OCI-M1 (cell line): Measurements from ENCODE around the gene SRPK2.
"Not testable (repeated sequence)": the region's sequence is repeated elsewhere in the genome, so short reads cannot be mapped to it uniquely, and the experiment has no call there.

ENCODE experiments used
- DNase-seq: peaks from one replicate; lab custom pipeline; 2025; lab: John Stamatoyannopoulos, UW

SRPK2 gene

DNA sequence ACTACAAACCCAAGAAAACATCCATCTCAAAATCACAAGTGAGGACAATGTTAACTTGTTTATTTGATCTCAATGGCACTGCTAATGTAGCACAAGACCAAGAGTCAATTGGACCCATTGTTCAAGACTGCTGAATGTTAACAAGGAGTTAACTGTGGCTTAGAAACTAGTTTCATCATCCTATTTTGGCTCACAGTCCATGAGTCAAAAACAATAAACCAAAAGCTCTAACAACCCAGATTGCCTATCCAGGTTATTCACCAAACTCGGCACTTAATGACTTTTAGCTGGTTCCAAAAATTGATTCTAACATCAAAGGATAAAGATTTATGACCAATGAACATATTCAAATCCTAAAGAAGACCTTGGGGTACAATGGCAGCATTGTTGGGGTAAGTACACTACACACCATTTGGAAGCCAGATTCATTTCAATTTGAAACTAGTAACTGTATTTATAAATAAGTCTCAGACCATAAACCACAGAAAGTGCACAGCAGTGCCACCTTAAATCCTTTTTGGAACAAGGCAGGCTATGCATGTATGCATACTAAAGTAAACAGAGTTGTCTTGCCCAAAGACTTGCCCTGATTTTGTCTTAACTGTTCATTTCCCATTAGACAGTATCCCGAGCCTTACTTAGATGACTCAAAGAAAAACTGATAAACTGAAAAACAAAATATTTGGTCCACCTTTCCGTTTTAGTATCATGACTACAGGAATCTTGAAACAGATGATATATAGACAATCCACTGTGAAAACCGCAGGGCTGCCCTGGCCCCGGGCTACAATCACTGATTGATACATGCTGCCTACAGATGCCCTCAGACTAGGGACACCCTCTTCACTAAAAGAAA lies 84.5 kb downstream of the SRPK2 start:
- DNase-seq = no peak

DNA sequence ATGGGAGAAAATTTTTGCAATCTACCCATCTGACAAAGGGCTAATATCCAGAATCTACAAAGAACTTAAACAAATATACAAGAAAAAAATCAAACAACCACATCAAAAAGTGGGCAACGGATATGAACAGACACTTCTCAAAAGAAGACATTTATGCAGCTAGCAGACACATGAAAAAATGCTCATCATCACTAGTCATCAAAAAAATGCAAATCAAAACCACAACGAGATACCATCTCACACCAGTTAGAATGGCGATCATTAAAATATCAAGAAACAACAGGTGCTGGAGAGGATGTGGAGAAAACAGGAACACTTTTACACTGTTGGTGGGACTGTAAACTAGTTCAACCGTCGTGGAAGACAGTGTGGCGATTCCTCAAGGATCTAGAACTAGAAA lies 88.1 kb downstream of the SRPK2 start:
- not testable (repeated sequence) for DNase-seq

DNA sequence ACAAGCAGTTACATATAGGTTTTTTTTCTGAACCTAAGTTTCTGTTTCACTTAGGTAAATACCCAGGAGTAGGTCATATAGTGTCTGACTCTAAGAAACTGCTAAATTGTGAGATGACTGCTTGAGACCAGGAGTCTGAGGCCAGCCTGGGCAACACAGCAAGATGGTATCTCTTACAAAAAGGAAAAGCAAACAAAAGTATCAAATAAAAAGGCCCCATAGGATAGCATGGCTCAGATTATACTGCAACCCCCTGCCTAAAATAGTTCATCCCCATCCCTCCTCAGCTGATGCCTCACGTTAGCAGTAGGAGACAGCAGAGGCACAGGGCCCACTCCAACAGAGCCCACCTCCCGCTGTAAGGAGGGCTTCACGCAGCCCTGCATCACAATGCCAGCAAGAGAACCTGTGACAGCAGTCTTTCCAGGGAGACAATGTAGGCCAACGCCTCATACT lies 90.3 kb downstream of the SRPK2 start:
- no peak for DNase-seq

DNA sequence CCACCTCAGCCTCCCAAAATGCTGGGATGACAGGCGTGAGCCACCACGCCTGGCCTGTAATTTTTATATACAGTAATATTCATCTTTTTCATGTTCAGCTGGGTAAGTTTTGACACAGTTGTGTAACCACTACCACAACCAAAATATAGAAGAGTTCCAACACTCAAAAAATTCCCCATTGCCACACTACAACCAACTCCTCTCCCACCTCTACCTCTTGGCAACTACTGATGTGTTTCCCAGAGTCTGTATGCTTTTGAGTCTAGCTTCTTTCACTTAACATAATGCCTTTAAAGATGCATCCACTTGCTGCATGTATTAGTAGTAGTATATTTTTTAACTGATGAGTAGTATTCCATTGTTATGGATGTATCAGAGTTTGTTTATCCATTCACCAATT lies 90.7 kb downstream of the SRPK2 start:
- no peak for DNase-seq

DNA sequence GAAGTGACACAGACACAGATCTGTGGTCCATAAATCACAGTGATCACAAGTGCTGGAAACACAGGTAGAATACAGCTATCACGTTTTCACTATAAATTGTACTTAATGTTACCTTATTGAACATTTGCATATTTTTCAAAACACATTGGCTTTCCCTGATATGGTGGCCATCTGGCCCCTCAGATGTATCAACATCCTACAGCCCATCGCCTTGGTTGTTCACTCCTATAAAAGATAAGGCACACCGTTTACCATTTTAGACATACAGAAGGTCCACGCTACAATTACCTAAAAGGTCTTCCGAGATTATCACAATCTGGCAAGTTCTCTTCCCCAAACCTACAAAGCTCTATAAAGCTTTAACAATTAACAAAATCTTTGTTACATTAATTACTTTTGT lies 91.4 kb downstream of the SRPK2 start:
- no peak for DNase-seq

DNA sequence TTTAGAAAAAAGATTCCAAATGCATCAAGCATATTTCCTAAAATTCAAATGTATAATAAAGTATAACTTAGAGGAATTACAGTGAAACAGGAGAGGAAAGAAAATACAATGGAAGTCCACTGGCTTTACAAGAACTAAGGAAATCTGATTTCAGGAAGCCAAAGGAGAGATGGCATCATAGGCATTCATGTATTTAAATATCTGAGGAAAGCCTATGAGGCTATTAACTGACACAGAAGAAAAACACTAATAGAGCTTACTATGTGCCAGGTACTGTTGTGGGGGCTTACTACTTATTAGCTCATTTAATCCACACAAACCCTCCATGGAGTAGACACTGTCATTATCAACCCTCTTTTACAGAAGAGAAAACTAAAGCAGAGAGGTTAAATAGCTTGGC lies 92.2 kb downstream of the SRPK2 start:
- no peak for DNase-seq

DNA sequence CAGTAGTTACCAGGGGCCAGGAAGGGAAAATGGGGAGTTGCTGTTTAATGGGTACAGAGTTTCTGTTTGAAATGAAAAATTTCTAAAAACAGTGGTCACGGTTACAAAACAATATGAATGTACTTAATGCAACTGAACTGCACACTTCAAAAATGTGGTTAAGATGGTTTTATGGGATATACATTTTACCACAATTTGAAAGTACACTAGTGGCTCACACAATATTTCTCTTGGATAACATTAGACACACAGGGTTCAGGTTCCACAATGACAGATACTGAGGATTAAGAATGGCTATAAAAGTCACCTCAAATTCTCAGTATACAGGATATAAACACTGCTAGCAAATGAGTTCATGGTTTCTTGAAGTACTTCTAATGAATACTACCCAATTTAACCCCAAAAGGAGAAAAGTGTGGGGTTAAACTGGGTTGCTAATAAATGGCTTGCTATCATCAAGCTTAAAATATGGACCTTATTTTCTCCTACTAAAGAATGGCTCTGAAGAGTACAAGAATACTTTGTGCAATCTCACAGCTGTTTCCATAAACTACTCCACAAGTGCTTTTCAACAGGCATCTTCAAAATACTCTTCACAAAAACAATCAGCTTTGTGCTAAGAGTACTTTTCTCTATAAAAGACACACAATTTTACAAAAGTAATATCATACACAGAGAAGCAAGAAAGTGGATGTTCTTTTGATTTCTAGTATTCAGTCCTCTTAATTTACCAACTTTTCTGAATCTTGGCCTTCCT lies 92.9 kb downstream of the SRPK2 start:
- DNase-seq = no peak

DNA sequence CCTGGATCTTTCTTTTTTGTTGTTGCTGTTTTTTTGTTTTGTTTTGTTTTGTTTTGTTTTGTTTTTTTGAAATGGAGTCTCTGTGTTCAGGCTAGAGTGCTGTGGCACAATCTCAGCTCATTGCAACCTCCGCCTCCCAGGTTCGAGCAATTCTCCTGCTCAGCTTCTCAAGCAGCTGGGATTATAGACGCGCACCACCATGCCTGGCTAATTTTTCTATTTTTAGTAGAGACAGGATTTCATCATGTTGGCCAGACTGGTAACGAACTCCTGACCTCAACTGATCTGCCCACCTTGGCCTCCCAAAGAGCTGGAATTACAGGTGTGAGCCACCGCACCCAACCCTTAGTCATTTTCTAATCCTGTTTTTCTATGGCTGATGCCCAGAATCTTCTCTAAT lies 94.2 kb downstream of the SRPK2 start:
- not testable (repeated sequence) for DNase-seq

DNA sequence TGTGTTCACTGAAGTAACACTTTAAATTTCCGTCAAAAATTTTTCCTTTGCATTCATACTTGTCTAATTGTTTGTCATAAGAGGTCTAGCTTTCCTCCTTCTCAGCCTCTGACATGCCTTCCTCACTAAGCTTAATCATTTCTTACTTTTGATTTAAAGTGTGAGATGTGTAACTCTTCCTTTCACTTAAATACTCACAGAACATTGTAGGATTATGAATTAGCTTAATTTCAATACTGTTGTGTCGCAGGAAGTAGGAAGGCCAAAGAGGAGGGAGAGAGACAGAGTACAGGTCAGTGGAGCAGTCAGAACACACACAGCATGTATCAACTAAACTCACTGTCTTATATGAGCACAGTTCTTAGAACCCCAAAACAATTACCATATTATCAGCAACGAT lies 99.0 kb downstream of the SRPK2 start:
- no peak for DNase-seq

DNA sequence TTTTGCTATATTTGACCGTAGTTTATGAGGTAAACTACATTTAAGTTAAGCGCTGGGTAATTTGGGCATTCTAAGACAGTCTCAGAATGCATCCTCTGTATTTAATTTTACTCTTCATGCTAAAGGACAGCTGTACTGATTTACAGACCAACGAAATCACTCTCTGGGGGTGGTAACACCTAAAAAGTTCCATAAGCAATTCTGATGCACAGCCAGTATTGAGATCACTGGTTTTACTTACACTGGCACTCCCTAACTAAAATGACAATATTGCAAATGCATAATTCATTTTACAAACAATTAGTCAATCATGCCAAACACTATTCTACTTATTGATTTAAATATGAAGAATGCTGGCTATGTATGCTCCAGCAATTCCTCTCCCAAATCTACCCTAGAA lies 102.3 kb downstream of the SRPK2 start:
- no peak for DNase-seq

DNA sequence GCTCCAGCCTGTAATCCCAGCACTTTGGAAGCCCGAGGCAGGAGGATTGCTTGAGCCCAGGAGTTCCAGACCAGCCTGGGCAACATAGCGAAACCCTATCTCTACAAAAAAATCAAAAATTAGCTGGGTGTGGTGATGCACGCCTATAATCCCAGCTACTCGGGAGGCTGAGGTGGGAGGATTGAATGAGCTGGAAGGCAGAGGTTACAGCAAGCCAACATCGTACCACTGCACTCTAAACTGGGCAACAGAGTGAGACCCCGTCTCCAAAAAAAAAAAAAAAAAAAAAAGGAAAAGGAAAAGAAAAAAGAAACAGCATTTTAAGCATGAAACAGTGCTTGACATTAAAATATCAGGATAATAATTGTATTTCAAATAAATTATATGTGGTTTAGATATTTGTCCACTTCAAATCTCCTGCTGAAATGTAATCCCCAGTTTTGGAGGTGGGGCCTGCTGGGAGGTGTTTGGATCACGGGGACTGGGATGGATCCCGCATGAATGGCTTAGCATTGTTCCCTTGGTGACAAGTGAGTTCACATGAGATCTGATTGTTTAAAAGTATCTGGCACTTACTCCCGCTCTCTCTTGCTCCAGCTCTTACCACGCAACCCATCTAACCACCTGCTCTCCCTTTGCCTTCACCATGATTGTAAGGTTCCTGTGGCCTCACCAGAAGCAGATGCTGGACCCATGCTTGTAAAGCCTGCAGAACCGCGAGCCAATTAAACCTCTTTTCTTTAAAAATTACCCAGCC lies 103.4 kb downstream of the SRPK2 start:
- DNase-seq = no peak

DNA sequence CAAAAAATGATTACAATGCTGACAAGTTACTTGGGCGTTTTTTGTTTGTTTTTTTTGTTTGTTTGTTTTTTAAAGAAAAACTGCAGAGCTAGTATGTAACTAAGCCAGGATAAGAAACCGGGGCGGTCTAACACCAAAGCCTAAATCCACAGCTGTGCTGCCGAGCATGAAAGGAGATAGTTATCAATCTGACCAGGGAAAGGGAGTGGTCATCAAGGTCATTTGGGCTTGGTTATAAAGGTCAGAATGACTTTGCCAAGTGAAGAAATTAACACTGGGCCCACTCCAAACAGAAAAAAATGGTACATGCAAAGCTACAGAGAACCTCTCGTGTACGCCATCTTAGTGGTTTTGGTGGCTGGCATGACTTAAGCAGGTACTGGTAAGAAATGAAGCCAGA lies 104.7 kb downstream of the SRPK2 start:
- DNase-seq = no peak

DNA sequence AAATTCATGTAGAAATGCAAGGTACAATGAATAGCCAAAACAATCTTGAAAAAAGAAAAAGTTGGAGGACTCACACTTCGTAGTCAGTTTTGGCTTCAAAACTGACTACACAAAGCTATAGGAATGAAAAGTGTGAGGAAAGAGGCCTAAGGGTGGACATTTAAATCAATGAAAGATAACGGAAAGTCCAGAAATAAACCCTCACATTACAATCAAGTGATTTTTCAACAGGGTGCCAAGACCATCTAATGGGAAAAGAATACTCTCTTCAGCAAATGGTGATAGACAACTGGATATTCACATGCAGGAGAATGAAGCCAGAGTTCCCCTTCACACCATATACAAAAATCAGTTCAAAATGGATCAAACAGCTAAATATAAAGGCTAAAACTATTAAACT lies 106.8 kb downstream of the SRPK2 start:
- DNase-seq = no peak

DNA sequence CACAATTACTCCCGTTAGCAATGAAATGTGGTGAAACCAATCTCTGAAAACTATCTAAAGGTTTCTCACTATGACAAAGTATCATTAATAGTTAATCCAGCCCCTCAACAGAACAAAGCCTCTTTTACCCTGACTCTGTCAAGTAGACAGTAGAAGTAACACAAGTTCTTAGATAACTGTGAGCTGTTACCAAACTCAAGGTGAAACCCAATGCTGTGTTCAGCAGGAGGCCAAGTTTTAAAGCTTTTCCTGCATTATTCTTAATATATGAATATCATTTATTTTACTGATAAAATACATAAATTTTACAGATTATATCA lies 109.1 kb downstream of the SRPK2 start:
- DNase-seq = no peak

DNA sequence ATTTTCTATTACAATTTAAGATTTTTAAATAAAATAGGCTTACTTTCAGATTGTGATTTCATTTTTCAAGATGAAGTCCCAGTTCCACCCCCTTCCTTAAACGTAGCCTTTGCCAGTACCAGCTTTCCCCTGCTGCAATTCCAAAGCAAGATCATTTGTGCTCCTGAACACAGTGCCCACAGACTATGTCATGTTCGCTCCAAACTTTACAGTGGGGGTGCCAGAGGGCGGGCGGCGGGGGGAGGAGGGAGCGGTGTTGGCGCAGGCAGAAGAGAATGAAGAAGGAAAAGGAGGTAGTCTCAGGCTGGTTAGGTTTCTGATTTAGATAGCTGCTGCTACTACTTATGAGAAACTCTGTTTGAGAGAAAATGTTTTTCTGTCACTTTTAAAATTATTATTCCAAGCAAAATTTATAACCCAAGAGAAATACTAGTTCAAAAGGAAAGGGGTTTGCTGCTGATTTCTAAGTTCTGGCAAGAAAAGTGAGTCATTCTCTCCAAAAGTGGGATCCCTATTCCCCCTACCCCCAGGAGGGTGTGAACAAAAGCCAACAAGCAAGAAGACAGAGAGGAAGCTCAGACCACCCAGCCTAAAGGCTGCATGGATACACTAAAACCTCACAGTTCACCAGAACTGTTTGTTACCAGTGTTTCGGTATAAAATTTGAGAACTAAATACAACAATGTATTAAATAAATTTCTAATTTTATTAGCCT lies 109.6 kb downstream of the SRPK2 start:
- DNase-seq = no peak

DNA sequence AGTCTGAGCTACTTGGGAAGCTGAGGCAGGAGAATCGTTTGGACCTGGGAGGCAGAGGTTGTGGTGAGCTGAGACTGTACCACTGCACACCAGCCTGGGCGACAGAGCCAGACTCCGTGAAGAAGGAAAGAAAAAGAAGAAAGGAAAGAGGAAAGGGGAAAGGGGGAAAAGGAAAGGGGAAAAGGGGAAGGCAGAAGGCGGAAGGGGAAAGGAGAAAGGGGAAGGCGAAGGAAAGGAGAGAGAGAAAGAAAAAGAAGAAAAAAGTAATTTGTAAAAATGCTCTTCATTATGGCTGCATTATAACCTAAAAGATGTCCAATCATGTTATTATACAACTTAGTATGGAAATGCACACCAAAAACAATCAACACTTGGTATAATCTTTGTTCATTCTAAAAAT lies 110.2 kb downstream of the SRPK2 start:
- DNase-seq = no peak

DNA sequence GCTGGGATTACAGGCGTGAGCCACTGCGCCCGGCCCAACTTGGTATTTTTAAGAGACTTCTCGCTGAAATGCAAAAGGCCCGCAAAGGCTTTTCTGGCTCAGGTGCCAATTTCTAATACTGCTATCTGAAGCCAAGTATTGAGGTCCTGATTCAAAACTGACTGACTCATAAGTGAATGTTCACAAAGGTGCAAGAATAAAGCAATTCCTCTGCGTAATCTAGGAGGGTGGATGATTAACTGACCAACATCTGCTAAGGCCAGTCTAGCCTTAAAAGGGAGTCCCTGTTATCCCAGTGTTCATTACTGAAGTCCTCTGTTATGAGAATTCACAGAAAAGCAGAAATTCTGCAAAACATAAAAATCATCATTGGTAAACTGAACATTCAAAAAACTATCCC lies 111.4 kb downstream of the SRPK2 start:
- no peak for DNase-seq

DNA sequence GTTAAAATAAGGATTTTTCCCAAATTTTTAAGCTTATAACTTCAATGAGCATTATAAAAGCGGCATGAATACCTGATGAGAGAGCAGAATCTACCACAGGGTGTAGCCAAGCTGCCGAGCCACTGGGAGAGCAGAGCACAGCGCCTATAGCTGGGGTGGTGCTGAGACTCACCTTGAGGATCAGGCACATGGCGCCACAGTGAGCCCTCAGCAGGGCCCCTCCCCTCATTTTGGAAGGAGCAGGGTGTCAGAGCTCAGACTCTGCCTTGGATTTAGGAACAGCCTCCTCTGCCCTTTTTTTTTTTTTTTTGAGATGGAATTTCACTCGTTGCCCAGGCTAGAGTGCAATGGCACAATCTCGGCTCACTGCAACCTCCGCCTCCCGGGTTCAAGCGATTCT lies 118.6 kb downstream of the SRPK2 start:
- DNase-seq = no peak

DNA sequence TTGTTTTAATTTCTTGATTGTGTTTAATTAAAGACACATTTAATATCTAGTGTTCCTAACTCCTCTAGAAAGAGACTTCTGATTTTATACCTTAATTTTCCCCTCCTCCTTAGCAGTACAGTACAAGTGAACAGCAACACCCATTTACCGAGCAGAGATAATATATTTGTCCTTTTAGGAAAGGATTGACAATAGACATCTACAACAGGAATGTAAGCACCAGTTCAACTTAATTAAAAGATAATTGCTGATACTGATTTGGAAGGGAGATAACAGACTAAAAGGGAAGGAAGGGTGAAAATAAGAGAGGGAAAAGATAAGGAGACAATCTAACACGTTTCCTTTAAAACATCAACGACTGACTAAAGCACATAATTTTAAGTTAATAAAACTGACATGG lies 119.3 kb downstream of the SRPK2 start:
- peak; percentile 63 for DNase-seq

DNA sequence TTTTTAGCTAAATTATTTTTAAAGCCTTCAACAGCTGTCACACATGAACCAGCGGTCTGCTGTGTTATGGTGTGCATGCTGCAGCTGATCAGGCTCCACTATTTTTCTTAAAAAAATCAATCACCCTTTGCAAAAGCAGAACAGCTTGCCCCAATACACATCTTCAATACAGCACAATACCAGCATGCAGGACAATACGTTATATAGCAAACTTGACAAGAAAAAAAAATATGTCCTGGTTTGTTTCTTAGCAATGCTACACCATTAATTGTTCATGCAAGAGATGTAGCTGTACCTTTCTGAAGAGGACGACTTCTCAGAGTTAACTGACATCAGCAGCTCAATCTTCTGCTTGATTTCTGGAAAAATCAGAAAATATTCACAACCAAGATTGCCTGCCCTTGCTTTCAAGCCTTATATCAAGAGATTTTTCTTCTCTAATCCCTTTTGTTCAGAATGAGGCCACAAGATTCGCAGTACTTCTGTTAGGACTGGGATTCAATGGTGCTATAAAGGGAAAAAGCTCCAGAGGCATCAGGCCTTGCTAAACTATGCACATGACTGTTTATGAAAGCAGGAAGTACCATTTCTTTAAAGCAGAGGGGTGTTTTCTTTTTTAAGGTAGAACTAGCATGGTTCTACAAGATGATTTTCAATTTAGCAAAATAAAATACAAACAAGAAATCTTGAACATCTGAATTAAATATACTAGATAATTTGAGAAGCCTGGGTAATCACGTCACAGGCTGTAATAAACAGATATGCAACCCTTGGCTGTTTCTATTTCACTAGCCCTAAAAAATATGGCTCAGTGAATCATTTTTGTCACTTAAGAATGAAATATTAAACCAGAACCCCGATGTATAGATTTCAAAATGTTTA lies 120.0 kb downstream of the SRPK2 start:
- peak; percentile 65 for DNase-seq

DNA sequence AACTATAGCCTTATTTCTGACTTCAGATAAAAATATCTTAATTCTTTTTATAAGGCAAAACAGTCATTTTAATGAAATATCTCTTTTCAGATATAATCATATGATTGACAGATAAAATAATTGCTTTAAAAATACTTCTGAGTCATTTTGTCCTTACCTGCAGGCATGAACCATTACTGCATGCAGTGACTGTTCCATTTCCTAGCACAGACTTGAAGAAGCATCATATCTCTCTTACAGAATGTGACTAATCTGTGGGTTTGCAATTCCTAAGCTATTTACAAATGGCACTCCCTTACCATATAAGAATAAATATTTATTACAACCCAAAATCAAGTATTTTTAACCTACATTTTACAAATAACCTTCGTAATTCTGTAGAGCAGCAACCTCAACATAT lies 120.7 kb downstream of the SRPK2 start:
- no peak for DNase-seq
